HepG2 (cell line): ENCODE data around the gene GADD45GIP1. TPM values are rescaled to one million over a fixed set of nuclear protein-coding genes. Genes with fewer than 3 reads are reported as not detected.

Experiments used
- AHR ChIP-seq: IDR thresholded peaks from 2 replicates; pipeline ENCODE4 v1.6.1; 2018; ENCODE audit warnings: missing genetic modification reagents, missing compliant biosample characterization
- CBFB ChIP-seq: sonication (generic); formaldehyde crosslinking; IDR thresholded peaks from 2 replicates; pipeline ENCODE4 v1.4.0; 2020; ENCODE audit warnings: missing genetic modification reagents
- CENPX ChIP-seq: sonication (generic); formaldehyde crosslinking; IDR thresholded peaks from 2 replicates; pipeline ENCODE4 v1.9.0; 2021; ENCODE audit warnings: mild to moderate bottlenecking, missing genetic modification reagents, moderate library complexity
- CERS6 ChIP-seq: sonication (generic); formaldehyde crosslinking; IDR thresholded peaks from 2 replicates; pipeline ENCODE4 v1.5.0; 2020; ENCODE audit warnings: missing genetic modification reagents
- DNMT1 ChIP-seq: sonication (generic); formaldehyde crosslinking; IDR thresholded peaks from 2 replicates; pipeline ENCODE4 v1.5.1; 2020; ENCODE audit warnings: mild to moderate bottlenecking, missing genetic modification reagents
- JUN ChIP-seq: sonication (generic); formaldehyde crosslinking; IDR thresholded peaks from 2 replicates; pipeline ENCODE4 v1.4.0; 2020; ENCODE audit warnings: mild to moderate bottlenecking, missing genetic modification reagents
- KDM2A ChIP-seq: sonication (generic); formaldehyde crosslinking; IDR thresholded peaks from 2 replicates; pipeline ENCODE4 v1.4.0; 2020; ENCODE audit warnings: low read depth, missing genetic modification reagents, borderline replicate concordance
- KLF12 ChIP-seq: sonication (generic); formaldehyde crosslinking; IDR thresholded peaks from 2 replicates; pipeline ENCODE4 v1.4.0; 2020; ENCODE audit warnings: missing genetic modification reagents, borderline replicate concordance
- MED1 ChIP-seq: sonication (generic); formaldehyde crosslinking; IDR thresholded peaks from 2 replicates; pipeline ENCODE4 v1.4.0; 2020; ENCODE audit warnings: missing genetic modification reagents
- MTF2 ChIP-seq: sonication (generic); formaldehyde crosslinking; IDR thresholded peaks from 2 replicates; pipeline ENCODE4 v1.5.0; 2020; ENCODE audit warnings: missing genetic modification reagents, borderline replicate concordance
- NFKB2 ChIP-seq: sonication (generic); formaldehyde crosslinking; IDR thresholded peaks from 2 replicates; pipeline ENCODE4 v1.4.0; 2020; ENCODE audit warnings: missing genetic modification reagents, borderline replicate concordance
- RFX3 ChIP-seq: IDR thresholded peaks from 2 replicates; pipeline ENCODE4 v1.6.1; 2016; ENCODE audit warnings: missing biosample characterization, missing genetic modification reagents
- SRSF1 ChIP-seq: fragments of 200-400 bp; formaldehyde crosslinking; optimal IDR thresholded peaks from 2 replicates; pipeline ENCODE3; 2017; ENCODE audit warnings: mild to moderate bottlenecking, low read depth, low read length, moderate library complexity
- TAF1 ChIP-seq: sonication (generic); formaldehyde crosslinking; IDR thresholded peaks from 2 replicates; pipeline ENCODE4 v1.4.0; 2020; ENCODE audit warnings: missing genetic modification reagents
- TBL1XR1 ChIP-seq: fragments of 150-350 bp; IDR thresholded peaks from 2 replicates; pipeline ENCODE4 v1.6.1; 2014; ENCODE audit warnings: borderline replicate concordance, low read length; ENCODE audit not compliant: partially characterized antibody
- TBP ChIP-seq: sonication (generic); formaldehyde crosslinking; IDR thresholded peaks from 2 replicates; pipeline ENCODE4 v1.5.0; 2020; ENCODE audit warnings: missing genetic modification reagents
- TBX3 ChIP-seq: fragments of 450-650 bp; IDR thresholded peaks from 2 replicates; pipeline ENCODE4 v1.6.1; 2017; ENCODE audit warnings: antibody characterized with exemption, mild to moderate bottlenecking, inconsistent platforms, borderline replicate concordance
- ZFP62 ChIP-seq: sonication (generic); formaldehyde crosslinking; IDR thresholded peaks from 2 replicates; pipeline ENCODE4 v1.4.0; 2020; ENCODE audit warnings: missing genetic modification reagents
- ZNF12 ChIP-seq: sonication (generic); formaldehyde crosslinking; IDR thresholded peaks from 2 replicates; pipeline ENCODE4 v1.5.0; 2020; ENCODE audit warnings: missing genetic modification reagents
- ZNF160 ChIP-seq: sonication (generic); formaldehyde crosslinking; IDR thresholded peaks from 2 replicates; pipeline ENCODE4 v1.8.0; 2022; ENCODE audit warnings: mild to moderate bottlenecking, inconsistent platforms, missing genetic modification reagents
- ZNF282 ChIP-seq: fragments of 450-650 bp; IDR thresholded peaks from 2 replicates; pipeline ENCODE4 v1.6.1; 2018; ENCODE audit not compliant: partially characterized antibody
- ZNF333 ChIP-seq: sonication (generic); formaldehyde crosslinking; IDR thresholded peaks from 2 replicates; pipeline ENCODE4 v1.4.0; 2020; ENCODE audit warnings: mild to moderate bottlenecking, missing genetic modification reagents, borderline replicate concordance
- ZNF496 ChIP-seq: sonication (generic); formaldehyde crosslinking; IDR thresholded peaks from 2 replicates; pipeline ENCODE4 v1.8.1; 2023; ENCODE audit warnings: mild to moderate bottlenecking, moderate library complexity, missing genetic modification reagents; ENCODE audit not compliant: insufficient replicate concordance
- ZNF629 ChIP-seq: sonication (generic); formaldehyde crosslinking; conservative IDR thresholded peaks from 2 replicates; pipeline ENCODE4 v1.5.0; 2020; ENCODE audit warnings: missing genetic modification reagents
- polyA plus RNA-seq, 8 experiments: library from polyadenylated mRNA; depleted of rRNA in 3 of 8; stranded (reverse) in 7 of 8; unstranded in 1 of 8; fragments of >200 nt; fragmentation: Illumina TruSeq in 4 of 8; extraction: Trizol in 4 of 8; gene quantifications; 2 replicates each; pipeline versions ENCODE4 v1.2.1 to v1.2.3, GENCODE V29; 2011 to 2016; ENCODE audit warnings: low read depth in 4 of 8, missing spikeins in 1 of 8, mixed read lengths in 1 of 8; ENCODE audit not compliant: insufficient read depth in 1 of 8
- total RNA-seq, 5 experiments: library from RNA; depleted of rRNA; stranded (reverse); fragments of >200 nt; fragmentation: Illumina TruSeq; extraction: Trizol; gene quantifications; 2 replicates each; pipeline ENCODE4 v1.2.3, GENCODE V29; 2016; ENCODE audit warnings: low read depth in 1 of 5
- TF ChIP-seq, protein P1 (sequence below): sonication (generic); formaldehyde crosslinking; IDR thresholded peaks from 2 replicates; pipeline ENCODE4 v1.8.0; 2022; ENCODE audit warnings: missing genetic modification reagents, low read depth, mild to moderate bottlenecking, borderline replicate concordance
- TF ChIP-seq, protein P2 (sequence below): sonication (generic); formaldehyde crosslinking; conservative IDR thresholded peaks from 2 replicates; pipeline ENCODE4 v1.5.0; 2020; ENCODE audit warnings: missing genetic modification reagents
- TF ChIP-seq, protein P3 (sequence below): sonication (generic); formaldehyde crosslinking; IDR thresholded peaks from 2 replicates; pipeline ENCODE4 v1.8.0; 2022; ENCODE audit warnings: mild to moderate bottlenecking, missing genetic modification reagents; ENCODE audit not compliant: insufficient replicate concordance

Gene GADD45GIP1
- total and polyA plus RNA-seq, 2 of the 13 experiments (the other 11 are each of a cell fraction or from before 2014, with no cell fraction given), result 24.6 to 30.7 TPM

- TF ChIP-seq KLF12 (CRISPR knock-in tag) (no peak; the same call in 1 of the 2 replicates), RFX3 (CRISPR knock-in tag) (no peak), ZNF333 (CRISPR knock-in tag) (no peak), ZNF160 (CRISPR knock-in tag) (no peak), MED1 (CRISPR knock-in tag) (no peak), SRSF1 (no peak), ZNF12 (no peak), ZFP62 (no peak), KDM2A (CRISPR knock-in tag) (no peak), CERS6 (CRISPR knock-in tag) (no peak), TBL1XR1 (no peak), AHR (CRISPR knock-in tag) (no peak; the same call in 1 of the 2 replicates), DNMT1 (CRISPR knock-in tag) (no peak), ZNF496 (CRISPR knock-in tag) (no peak), TBP (CRISPR knock-in tag) (no peak), MTF2 (CRISPR knock-in tag) (no peak; the same call in 1 of the 2 replicates), ZNF282 (no peak), TBX3 (no peak), TAF1 (CRISPR knock-in tag) (no peak; the same call in none of the 2 replicates), CENPX (CRISPR knock-in tag) (no peak), ZNF629 (CRISPR knock-in tag) (no peak), JUN (CRISPR knock-in tag) (no peak), CBFB (no peak), NFKB2 (CRISPR knock-in tag) (0 out of 2 replicates have a peak, but pooled peaks have one; percentile 22)
- TF ChIP-seq, protein P1, sequence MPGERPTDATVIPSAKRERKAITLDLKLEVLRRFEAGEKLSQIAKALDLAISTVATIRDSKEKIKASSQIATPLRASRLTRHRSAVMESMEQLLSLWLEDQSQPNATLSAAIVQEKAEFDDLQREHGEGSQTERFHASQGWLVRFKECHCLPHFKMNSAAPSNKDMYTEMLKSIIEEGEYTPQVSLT (CRISPR knock-in tag), result no peak
- TF ChIP-seq, protein P2, sequence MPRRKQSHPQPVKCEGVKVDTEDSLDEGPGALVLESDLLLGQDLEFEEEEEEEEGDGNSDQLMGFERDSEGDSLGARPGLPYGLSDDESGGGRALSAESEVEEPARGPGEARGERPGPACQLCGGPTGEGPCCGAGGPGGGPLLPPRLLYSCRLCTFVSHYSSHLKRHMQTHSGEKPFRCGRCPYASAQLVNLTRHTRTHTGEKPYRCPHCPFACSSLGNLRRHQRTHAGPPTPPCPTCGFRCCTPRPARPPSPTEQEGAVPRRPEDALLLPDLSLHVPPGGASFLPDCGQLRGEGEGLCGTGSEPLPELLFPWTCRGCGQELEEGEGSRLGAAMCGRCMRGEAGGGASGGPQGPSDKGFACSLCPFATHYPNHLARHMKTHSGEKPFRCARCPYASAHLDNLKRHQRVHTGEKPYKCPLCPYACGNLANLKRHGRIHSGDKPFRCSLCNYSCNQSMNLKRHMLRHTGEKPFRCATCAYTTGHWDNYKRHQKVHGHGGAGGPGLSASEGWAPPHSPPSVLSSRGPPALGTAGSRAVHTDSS (CRISPR knock-in tag), result no peak
- TF ChIP-seq, protein P3, sequence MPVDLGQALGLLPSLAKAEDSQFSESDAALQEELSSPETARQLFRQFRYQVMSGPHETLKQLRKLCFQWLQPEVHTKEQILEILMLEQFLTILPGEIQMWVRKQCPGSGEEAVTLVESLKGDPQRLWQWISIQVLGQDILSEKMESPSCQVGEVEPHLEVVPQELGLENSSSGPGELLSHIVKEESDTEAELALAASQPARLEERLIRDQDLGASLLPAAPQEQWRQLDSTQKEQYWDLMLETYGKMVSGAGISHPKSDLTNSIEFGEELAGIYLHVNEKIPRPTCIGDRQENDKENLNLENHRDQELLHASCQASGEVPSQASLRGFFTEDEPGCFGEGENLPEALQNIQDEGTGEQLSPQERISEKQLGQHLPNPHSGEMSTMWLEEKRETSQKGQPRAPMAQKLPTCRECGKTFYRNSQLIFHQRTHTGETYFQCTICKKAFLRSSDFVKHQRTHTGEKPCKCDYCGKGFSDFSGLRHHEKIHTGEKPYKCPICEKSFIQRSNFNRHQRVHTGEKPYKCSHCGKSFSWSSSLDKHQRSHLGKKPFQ, result no peak
Observed at GRCh38 chr19:12938779-12939601, 18.0 kb downstream of the GADD45GIP1 start (continued).
